GM10847 (cell line): ENCODE data around the gene B3GALT4.

Source experiments
- POLR2A ChIP-seq: IDR thresholded peaks from 2 replicates; pipeline ENCODE4 v1.6.1; 2011; ENCODE audit not compliant: insufficient read length; ENCODE audit errors: extremely low read depth

B3GALT4 gene

DNA sequence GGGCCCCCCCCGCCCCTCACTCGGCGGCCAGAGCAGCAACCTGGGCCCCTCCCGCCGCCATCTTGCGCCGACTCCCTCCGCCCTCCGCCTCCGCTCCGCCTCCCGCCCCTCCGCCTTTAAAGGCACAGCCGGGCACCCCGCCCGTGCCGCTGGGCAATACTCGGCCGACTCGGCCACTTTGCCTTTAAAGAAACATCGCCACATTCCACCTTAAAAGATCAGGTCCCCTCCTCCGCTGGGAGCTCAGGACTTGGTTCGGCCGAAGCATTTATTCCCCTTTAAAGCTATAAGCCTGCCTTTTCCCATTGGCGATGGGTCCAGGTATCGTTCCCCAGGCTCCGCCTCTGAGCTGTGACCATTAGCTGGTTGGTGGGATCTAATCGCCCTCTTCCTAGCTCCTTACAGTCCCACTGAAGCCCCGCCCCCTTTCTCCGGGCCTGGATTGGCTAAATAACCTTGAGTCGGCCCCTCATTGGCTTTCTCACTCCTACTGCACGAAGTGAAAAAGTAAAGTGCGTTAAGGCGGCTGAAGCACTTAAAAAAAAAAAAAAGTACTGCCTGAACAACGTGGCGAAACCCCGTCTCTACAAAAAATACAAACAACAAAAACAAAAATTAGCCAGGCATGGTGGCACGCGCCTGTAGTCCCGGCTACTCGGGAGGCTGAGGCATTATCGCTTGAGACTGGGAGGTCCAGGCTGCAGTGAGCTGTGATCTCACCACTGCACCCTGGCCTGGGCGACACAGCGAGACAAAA is 40.9 kb downstream of the B3GALT4 start, which contains the start of gene ZBTB22:
Gene ZBTB22, minus strand, starts transcription at position 76 of the 757 bp plus-strand sequence. CDS start 828 bp downstream, outside the sequence.
- TF ChIP-seq POLR2A = peak; percentile 27

- TF ChIP-seq POLR2A = no peak
Observed at GRCh38 chr6:33318426-33319073, 41.6 kb downstream of the B3GALT4 start.

DNA sequence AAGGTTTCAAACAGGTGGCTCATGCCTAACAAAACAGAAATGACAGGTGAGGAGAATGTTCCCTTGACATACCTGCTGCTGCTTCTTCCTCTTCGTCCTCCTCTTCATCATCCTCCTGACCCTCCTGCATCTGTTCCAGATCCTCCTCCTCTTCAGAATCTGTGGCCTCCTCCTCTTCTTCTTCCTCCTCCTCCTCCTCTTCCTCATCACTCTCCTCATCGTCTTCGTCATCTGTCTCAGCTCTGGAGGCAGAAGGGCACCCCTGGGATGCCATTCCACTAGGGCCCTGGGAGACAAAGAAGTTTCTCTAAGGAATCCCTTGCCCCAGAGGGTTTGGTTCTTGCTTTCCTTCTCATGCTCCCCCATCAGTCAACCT is 43.0 kb downstream of the B3GALT4 start:
- no peak for TF ChIP-seq POLR2A

- no peak for TF ChIP-seq POLR2A
Observed at GRCh38 chr6:33320315-33321181, 43.6 kb downstream of the B3GALT4 start.

- no peak for TF ChIP-seq POLR2A
Observed at GRCh38 chr6:33321227-33321626, 44.3 kb downstream of the B3GALT4 start.

GRCh38 chr6:33323623-33323948 is 46.7 kb downstream of the B3GALT4 start:
- TF ChIP-seq POLR2A = no peak

- TF ChIP-seq POLR2A = no peak
Observed at GRCh38 chr6:33324125-33324524, 47.2 kb downstream of the B3GALT4 start.
